Mammary epithelial cell (primary cell): ENCODE measurements around the gene DYRK1A.

Experiments used
- EZH2 ChIP-seq: IDR thresholded peaks from 2 replicates; pipeline ENCODE4 v1.6.1; 2012; ENCODE audit warnings: low read length, inconsistent platforms, borderline replicate concordance
- TF ChIP-seq, protein P1 (sequence below), 2 donors: IDR thresholded peaks in 1 of 2; conservative IDR thresholded peaks in 1 of 2; 2 replicates each; pipeline ENCODE4 v1.5.1; 2011 to 2012; ENCODE audit warnings: inconsistent platforms in 2 of 2, low read length in 2 of 2, mild to moderate bottlenecking in 2 of 2, control low read depth in 1 of 2, low read depth in 1 of 2; ENCODE audit not compliant: insufficient read depth in 1 of 2; ENCODE audit errors: extremely low read depth in 1 of 2

GRCh38 chr21:37395961-37396360 is 29.4 kb downstream of the DYRK1A start:
- TF ChIP-seq, protein P1, sequence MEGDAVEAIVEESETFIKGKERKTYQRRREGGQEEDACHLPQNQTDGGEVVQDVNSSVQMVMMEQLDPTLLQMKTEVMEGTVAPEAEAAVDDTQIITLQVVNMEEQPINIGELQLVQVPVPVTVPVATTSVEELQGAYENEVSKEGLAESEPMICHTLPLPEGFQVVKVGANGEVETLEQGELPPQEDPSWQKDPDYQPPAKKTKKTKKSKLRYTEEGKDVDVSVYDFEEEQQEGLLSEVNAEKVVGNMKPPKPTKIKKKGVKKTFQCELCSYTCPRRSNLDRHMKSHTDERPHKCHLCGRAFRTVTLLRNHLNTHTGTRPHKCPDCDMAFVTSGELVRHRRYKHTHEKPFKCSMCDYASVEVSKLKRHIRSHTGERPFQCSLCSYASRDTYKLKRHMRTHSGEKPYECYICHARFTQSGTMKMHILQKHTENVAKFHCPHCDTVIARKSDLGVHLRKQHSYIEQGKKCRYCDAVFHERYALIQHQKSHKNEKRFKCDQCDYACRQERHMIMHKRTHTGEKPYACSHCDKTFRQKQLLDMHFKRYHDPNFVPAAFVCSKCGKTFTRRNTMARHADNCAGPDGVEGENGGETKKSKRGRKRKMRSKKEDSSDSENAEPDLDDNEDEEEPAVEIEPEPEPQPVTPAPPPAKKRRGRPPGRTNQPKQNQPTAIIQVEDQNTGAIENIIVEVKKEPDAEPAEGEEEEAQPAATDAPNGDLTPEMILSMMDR (conservative IDR thresholded peaks at IDR 0.05 in 1 of 2, IDR thresholded peaks at IDR 0.05 in 1 of 2; ENCODE audit: extremely low read depth in 1 of 2, insufficient read depth in 1 of 2, low read depth in 1 of 2, low read length in 2 of 2), result no peak
- no peak for TF ChIP-seq EZH2
